NB4 (cell line): ENCODE results near the gene GCSAM.

ENCODE experiments used
- DNase-seq: peaks from one replicate; pipeline ENCODE4 v3.0.0; 2010; ENCODE audit warnings: low read depth
- H3K4me3 ChIP-seq: one replicate; pipeline ENCODE4 v1.5.1; 2011; ENCODE audit warnings: mild to moderate bottlenecking, low read depth, low read length, moderate library complexity
- MYC ChIP-seq: IDR thresholded peaks from 2 replicates; pipeline ENCODE4 v1.6.1; 2011; ENCODE audit warnings: low read depth, low read length
- POLR2A ChIP-seq: IDR thresholded peaks from 2 replicates; pipeline ENCODE4 v1.6.1; 2011; ENCODE audit warnings: mild to moderate bottlenecking; ENCODE audit not compliant: insufficient read length; ENCODE audit errors: extremely low read depth
- TF ChIP-seq, protein P1 (sequence below): IDR thresholded peaks from one replicate; pipeline ENCODE4 v1.5.1; 2012; ENCODE audit warnings: low read depth, low read length
- TF ChIP-seq, protein P2 (sequence below): IDR thresholded peaks from 2 replicates; pipeline ENCODE4 v1.6.1; 2011; ENCODE audit warnings: low read depth, low read length

GCSAM gene

DNA sequence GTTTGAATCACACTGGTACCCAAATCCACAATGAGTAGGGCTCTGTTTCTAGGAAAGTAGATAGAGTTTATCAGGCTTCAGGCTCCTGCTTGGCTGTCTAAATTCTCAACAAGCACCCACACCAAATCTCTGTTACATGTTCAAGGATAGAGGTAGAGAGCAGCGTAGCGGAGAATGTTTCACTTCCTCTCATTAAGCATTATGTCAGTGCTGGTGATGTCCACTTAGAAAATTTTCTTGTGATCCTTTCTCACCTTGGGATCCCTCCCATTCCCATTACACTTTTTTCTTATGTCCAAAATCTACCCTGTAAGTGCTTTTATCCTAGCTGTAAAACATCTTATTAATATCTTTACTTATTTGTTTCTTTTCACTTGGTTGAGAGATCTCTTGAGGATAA, 34.7 kb upstream of the GCSAM start:
- TF ChIP-seq, protein P1, sequence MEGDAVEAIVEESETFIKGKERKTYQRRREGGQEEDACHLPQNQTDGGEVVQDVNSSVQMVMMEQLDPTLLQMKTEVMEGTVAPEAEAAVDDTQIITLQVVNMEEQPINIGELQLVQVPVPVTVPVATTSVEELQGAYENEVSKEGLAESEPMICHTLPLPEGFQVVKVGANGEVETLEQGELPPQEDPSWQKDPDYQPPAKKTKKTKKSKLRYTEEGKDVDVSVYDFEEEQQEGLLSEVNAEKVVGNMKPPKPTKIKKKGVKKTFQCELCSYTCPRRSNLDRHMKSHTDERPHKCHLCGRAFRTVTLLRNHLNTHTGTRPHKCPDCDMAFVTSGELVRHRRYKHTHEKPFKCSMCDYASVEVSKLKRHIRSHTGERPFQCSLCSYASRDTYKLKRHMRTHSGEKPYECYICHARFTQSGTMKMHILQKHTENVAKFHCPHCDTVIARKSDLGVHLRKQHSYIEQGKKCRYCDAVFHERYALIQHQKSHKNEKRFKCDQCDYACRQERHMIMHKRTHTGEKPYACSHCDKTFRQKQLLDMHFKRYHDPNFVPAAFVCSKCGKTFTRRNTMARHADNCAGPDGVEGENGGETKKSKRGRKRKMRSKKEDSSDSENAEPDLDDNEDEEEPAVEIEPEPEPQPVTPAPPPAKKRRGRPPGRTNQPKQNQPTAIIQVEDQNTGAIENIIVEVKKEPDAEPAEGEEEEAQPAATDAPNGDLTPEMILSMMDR = no peak
- TF ChIP-seq, protein P2, sequence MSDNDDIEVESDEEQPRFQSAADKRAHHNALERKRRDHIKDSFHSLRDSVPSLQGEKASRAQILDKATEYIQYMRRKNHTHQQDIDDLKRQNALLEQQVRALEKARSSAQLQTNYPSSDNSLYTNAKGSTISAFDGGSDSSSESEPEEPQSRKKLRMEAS = no peak
- no peak for TF ChIP-seq POLR2A
- no peak for TF ChIP-seq MYC
- H3K4me3 ChIP-seq = no peak overlapping the region
- DNase-seq = no peak

DNA sequence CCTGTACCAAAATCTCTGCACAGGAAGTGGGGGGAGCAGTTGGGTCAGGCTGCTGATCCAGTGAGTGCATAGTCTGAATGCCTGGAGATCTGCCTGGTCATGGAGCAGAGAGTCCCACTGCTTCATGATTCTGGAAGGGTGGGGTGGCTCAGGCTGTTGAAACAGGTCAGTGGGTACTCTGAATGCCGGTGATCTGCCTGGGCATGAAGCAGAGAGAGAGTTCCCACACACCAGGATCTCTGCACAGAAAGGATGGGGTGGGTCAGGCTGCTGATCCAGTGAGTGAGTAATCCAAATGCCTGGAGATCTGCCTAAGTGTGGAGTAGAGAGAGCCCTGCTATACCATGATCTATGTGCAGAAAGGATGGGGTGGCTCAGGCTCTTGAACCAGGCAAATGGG, 16.1 kb upstream of the GCSAM start:
- no peak for DNase-seq
- no peak overlapping the region for H3K4me3 ChIP-seq
- TF ChIP-seq, protein P1 = no peak
- TF ChIP-seq MYC (no peak), POLR2A (no peak)
- TF ChIP-seq, protein P2 = no peak

DNA sequence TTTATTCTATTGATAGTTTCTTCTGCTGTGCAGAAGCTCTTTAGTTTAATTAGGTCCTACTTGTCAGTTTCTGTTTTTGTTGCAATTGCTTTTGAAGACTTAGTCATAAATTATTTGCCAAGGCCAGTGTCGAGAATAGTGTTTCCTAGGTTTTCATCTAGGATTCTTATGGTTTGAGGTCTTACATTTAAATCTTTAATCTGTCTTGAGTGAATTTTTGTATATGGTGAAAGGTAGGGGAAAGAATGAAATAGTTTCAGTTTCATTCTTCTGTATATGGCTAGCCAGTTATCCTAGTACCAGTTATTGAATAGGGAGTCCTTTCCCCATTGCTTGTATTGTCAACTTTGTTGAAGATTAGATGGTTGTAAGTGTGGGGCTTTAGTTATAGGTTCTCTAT, 10.6 kb upstream of the GCSAM start:
- DNase-seq = no peak
- TF ChIP-seq, protein P2 = no peak
- TF ChIP-seq MYC (no peak), POLR2A (no peak)
- TF ChIP-seq, protein P1 = no peak
- H3K4me3 ChIP-seq = no peak overlapping the region

DNA sequence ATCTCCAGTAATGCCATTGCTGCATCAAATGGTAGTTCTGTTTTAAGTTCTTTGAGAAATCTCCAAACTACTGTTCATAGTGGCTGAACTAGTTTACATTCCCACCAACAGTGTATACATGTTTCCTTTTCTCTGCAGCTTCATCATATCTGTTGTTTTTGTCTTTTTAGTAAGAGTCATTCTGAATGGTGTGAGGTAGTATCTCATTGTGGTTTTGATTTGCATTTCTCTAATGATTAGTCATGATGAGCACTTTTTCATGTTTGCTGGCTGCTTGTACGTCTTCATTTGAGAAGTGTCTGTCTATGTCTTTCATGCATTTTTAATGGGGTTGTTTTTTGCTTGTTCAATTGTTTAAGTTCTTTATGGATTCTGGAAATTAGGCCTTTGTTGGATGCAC, 10.2 kb upstream of the GCSAM start:
- no peak overlapping the region for H3K4me3 ChIP-seq
- DNase-seq = no peak
- TF ChIP-seq, protein P1 = no peak
- TF ChIP-seq POLR2A = no peak
- no peak for TF ChIP-seq MYC
- TF ChIP-seq, protein P2 = no peak

DNA sequence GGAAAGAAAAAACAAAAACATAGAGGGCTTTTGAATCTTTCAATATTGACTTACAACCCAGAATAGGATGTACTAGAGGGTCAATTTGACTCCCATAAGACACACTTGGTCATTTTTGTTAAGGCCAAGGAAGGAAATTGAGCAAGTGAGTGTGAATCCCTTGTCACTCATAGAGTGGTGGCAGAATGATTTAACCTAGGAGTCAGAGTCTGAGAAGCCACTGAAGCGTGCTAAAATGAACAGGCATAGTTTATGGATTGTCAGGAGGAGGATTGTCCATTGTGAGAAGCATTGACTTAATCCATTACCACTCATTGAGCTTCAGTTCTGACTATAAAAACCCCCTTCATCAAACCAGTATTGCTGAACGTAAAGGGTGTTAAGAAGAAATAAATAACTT, 8.2 kb upstream of the GCSAM start:
- DNase-seq = no peak
- TF ChIP-seq, protein P1 = no peak
- TF ChIP-seq, protein P2 = no peak
- TF ChIP-seq POLR2A = no peak
- no peak for TF ChIP-seq MYC
- H3K4me3 ChIP-seq = no peak overlapping the region

DNA sequence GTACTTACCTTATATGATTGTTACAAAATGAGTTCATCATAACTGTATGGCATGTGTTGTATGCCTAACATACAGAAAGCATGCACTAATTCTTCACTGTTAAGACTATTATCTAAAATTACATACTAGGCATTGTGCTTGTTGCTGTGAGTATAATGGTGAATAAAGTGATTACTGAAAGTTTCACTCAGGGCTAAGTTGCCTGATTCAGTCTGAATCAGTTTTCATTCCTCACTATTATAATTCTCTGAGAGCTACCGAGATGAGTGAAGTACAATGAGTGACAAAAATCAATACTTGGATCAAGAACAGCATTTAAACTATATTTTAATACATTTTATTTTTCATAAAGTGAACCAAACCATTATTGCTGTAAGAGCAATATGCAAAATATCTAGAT, 7.5 kb upstream of the GCSAM start:
- DNase-seq = no peak
- TF ChIP-seq POLR2A = no peak
- TF ChIP-seq, protein P1 = no peak
- TF ChIP-seq, protein P2 = no peak
- no peak for TF ChIP-seq MYC
- H3K4me3 ChIP-seq = no peak overlapping the region
